Peyer's patch (tissue), 4 donors: ENCODE measurements around the gene PPP1R14C.

Source experiments
- CTCF ChIP-seq, 6 experiments: fragments of 450-650 bp in 4 of 6; fragments of 200-600 bp in 2 of 6; sonication (generic) in 1 of 6; IDR thresholded peaks; one replicate each; pipeline ENCODE4 v1.5.1; 2017 to 2019; ENCODE audit warnings: antibody characterized with exemption in 6 of 6, mild to moderate bottlenecking in 3 of 6, moderate library complexity in 1 of 6
- POLR2A ChIP-seq, 2 donors: fragments of 450-650 bp; IDR thresholded peaks; one replicate each; pipeline ENCODE4 v1.5.1; 2017; ENCODE audit warnings: antibody characterized with exemption in 2 of 2, mild to moderate bottlenecking in 2 of 2, moderate library complexity in 2 of 2

- TF ChIP-seq CTCF (IDR thresholded peaks at IDR 0.05) (no peak), POLR2A (IDR thresholded peaks at IDR 0.05) (no peak)
Measured at GRCh38 chr6:150200428-150201100, 57.7 kb downstream of the PPP1R14C start.
